Epidermal melanocyte (primary cell): ENCODE data around the gene BHLHE41.

Experiments used
- DNase-seq: peaks from one replicate; pipeline ENCODE4 v3.0.0; 2011; ENCODE audit warnings: low spot score; ENCODE audit not compliant: insufficient read length

BHLHE41 gene

GRCh38 chr12:26086936-26087335 lies 37.9 kb downstream of the BHLHE41 start:
- DNase-seq: no peak

GRCh38 chr12:26080911-26081310 lies 43.9 kb downstream of the BHLHE41 start:
- DNase-seq: no peak

- DNase-seq: no peak
These were observed 46.7 kb downstream of the BHLHE41 start for GRCh38 chr12:26077915-26078702.
